ENCODE measurements around the gene TOPORS. TPM values are rescaled to one million over a fixed set of nuclear protein-coding genes. Genes with fewer than 3 reads are reported as not detected.

Gene TOPORS
- total and polyA plus RNA-seq, 8 donors: 3.2 to 45.9 (median 6.6) TPM

DNA sequence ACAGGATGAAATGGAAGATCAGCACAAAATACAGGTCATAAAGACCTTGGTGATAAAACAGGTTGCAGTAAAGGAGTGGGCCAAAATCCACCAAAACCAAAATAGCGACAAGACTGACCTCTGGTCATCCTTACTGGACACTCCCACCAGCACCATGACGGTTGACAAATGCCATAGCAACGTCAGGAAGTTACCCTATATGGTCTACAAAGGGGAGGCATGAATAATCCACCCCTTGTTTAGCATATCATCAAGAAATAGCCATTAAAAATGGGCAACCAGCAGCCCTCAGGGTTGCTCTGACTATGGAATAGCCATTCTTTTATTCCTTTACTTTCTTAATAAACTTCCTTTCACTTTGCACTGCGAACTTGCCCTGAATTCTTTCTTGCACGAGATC, 26.6 kb upstream of the TOPORS start:
- Histone ChIP-seq H3K36me3 (no peaks in the 10 kb centered on the region), H3K27ac (no peak overlapping the region), H3K4me1 (peaks cover 0 to 8% (median 3%) of the 10 kb centered on the region in 4 donors), H3K9me3 (no peaks in the 10 kb centered on the region), H3K27me3 (peaks cover 0 to 9% (median 0%) of the 10 kb centered on the region in 3 donors), H3K4me3 (peak overlapping the region in 1 of 4 donors; percentile 16)
- TF ChIP-seq POLR2A (IDR thresholded peaks at IDR 0.05): no peak
- TF ChIP-seq EP300 (IDR thresholded peaks at IDR 0.05): no peak
- TF ChIP-seq POLR2AphosphoS5 (IDR thresholded peaks at IDR 0.05): no peak
- intact Hi-C loops (cut with DNase I; ENCODE audit: low total_unique reads): no loop called here
- DNase-seq: no peak
- 56 to 62% (median 59%) methylated on average over 5 of the region's 5 CpGs for WGBS, 5 donors

DNA sequence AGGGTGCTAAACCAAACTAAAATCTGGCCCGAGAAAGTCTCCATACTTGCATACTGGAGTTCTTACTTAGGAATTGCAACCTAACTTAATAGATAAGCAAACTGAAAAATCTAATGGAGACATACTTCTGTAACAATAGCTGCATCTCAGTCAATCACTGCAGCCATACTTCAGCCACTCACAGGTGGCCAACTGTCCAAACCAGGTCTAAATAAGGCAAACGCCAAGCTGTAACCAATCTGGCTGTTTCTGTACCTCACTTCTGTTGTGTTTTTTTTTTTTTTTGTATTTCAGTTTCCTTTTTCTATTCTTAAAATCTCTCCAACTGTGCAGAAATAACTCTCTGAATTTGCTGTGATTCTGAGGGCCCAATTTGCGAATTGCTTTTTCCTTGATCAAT, 24.9 kb upstream of the TOPORS start:
- TF ChIP-seq EP300 (IDR thresholded peaks at IDR 0.05): no peak
- no peak for TF ChIP-seq POLR2A (IDR thresholded peaks at IDR 0.05)
- TF ChIP-seq, protein P1, sequence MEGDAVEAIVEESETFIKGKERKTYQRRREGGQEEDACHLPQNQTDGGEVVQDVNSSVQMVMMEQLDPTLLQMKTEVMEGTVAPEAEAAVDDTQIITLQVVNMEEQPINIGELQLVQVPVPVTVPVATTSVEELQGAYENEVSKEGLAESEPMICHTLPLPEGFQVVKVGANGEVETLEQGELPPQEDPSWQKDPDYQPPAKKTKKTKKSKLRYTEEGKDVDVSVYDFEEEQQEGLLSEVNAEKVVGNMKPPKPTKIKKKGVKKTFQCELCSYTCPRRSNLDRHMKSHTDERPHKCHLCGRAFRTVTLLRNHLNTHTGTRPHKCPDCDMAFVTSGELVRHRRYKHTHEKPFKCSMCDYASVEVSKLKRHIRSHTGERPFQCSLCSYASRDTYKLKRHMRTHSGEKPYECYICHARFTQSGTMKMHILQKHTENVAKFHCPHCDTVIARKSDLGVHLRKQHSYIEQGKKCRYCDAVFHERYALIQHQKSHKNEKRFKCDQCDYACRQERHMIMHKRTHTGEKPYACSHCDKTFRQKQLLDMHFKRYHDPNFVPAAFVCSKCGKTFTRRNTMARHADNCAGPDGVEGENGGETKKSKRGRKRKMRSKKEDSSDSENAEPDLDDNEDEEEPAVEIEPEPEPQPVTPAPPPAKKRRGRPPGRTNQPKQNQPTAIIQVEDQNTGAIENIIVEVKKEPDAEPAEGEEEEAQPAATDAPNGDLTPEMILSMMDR (IDR thresholded peaks at IDR 0.05): no peak
- TF ChIP-seq POLR2AphosphoS5 (IDR thresholded peaks at IDR 0.05): no peak
- no peak overlapping the region for H3K27ac ChIP-seq
- WGBS, 5 donors: 78 to 85% (median 80%) methylated on average over 3 of the region's 3 CpGs
- no peak overlapping the region for H3K4me3 ChIP-seq
- H3K9me3 ChIP-seq: no peaks in the 10 kb centered on the region
- peaks cover 0 to 9% (median 0%) of the 10 kb centered on the region in 3 donors for H3K27me3 ChIP-seq
- DNase-seq: no peak
- no peaks in the 10 kb centered on the region for H3K36me3 ChIP-seq
- intact Hi-C loops (cut with DNase I; ENCODE audit: low total_unique reads): no loop called here
- peaks cover 0 to 15% (median 7%) of the 10 kb centered on the region in 4 donors for H3K4me1 ChIP-seq

DNA sequence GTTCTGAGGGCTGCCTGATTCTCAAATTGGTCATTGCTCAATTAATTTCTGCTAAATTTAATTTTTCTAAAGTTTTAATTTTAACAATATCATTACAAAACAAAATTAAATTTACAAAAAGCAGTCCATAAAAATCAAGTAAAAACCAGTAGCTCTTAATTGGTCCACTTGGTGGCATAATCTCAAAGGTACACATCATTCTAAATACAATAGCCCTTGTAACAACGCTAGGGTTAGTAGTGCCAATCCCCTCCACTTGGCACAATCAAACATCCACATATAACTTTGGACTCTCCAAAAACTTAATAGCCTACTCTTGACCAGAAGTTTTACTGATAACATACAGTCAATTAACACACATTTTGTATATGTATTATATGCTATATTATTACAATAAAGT, 22.5 kb upstream of the TOPORS start:
- intact Hi-C loops (cut with DNase I; ENCODE audit: low total_unique reads): no loop called here
- H3K9me3 ChIP-seq: no peaks in the 10 kb centered on the region
- H3K27ac ChIP-seq: no peak overlapping the region
- H3K27me3 ChIP-seq: no peaks in the 10 kb centered on the region
- TF ChIP-seq EP300 (IDR thresholded peaks at IDR 0.05): no peak
- TF ChIP-seq POLR2A (IDR thresholded peaks at IDR 0.05): no peak
- TF ChIP-seq, protein P1 (IDR thresholded peaks at IDR 0.05): no peak
- TF ChIP-seq POLR2AphosphoS5 (IDR thresholded peaks at IDR 0.05): no peak
- WGBS, 5 donors: 23 to 43% (median 35%) methylated on average over 1 of the region's 1 CpG
- H3K36me3 ChIP-seq: peaks cover 0 to 7% (median 2%) of the 10 kb centered on the region in 4 donors
- H3K4me3 ChIP-seq: no peak overlapping the region
- no peak for DNase-seq
- peaks cover 0 to 36% (median 26%) of the 10 kb centered on the region in 4 donors for H3K4me1 ChIP-seq

- peak overlapping the region in 4 of 5 donors; percentile 91 to 96 (median 92) for H3K27ac ChIP-seq
- DNase-seq: no peak
- 84 to 90% (median 88%) methylated on average over 7 of the region's 7 CpGs for WGBS, 5 donors
- peaks cover 0 to 38% (median 22%) of the 10 kb centered on the region in 4 donors for H3K4me1 ChIP-seq
- H3K36me3 ChIP-seq: peaks cover 0 to 17% (median 9%) of the 10 kb centered on the region in 4 donors
- no peaks in the 10 kb centered on the region for H3K9me3 ChIP-seq
- no peaks in the 10 kb centered on the region for H3K27me3 ChIP-seq
- intact Hi-C loops (cut with DNase I; ENCODE audit: low total_unique reads): no loop called here
- peak overlapping the region in 2 of 4 donors; percentile 79 for H3K4me3 ChIP-seq
- no peak for TF ChIP-seq POLR2AphosphoS5 (IDR thresholded peaks at IDR 0.05)
- TF ChIP-seq, protein P1 (IDR thresholded peaks at IDR 0.05): no peak
- TF ChIP-seq POLR2A (IDR thresholded peaks at IDR 0.05): no peak
These were observed 21.4 kb upstream of the TOPORS start for GRCh38 chr9:32573821-32574220.

DNA sequence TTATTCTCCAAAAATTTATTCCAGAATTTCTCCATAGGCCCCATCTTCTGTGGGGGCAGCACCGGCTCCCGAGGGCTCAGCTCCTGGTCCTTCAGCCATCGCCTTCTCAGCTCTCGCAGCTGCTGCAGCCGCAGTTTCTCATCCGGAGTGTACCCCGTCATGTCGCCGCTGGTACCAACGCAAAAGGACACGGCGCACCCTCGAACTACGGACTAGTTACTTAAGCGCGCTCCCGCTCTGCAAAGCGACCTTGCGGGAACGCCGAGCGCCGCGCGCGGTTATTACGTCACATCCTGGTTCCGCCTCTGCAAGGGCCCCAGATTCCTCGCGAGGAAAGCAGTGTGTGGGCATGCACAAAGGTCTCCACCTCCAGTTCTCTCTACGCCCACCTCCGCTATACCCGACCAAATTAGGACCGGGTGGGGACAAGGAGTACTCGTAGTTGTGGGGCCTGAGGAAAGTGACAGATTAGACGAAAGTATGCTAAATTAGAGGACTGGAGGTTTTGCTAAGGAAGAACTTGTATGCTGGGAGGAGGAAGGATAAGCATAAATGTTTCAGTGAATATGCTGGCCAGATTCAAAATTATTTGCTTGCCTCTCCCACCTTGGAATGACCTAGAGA, 20.6 kb upstream of the TOPORS start, which contains the start of gene NDUFB6:
NDUFB6 (minus strand) TSS at position 260 of the 624 bp plus-strand sequence; CDS start at position 161, 99 bp downstream.
- intact Hi-C loops (cut with DNase I; ENCODE audit: low total_unique reads): no loop called here
- WGBS, 5 donors: 0% methylated on average over 36 of the region's 36 CpGs

More for the DNA sequence above, 20.6 kb upstream of the TOPORS start, which contains the start of gene NDUFB6:
- H3K4me3 ChIP-seq: peak within 1 kb of the TSS; percentile 73 to 98 (median 79)
- peak within 1 kb of the TSS; percentile 91 to 98 (median 93) for H3K27ac ChIP-seq
- H3K4me1 ChIP-seq: peaks cover 0 to 38% (median 22%) of the 10 kb centered on the region in 4 donors
- no peaks in the 10 kb centered on the region for H3K27me3 ChIP-seq
- peak; percentile 95 to 98 for DNase-seq
- H3K9me3 ChIP-seq: no peaks in the 10 kb centered on the region
- no peak for TF ChIP-seq EP300 (IDR thresholded peaks at IDR 0.05)
- TF ChIP-seq POLR2A (IDR thresholded peaks at IDR 0.05): peak in 1 of 4 donors; percentile 65
- peak; percentile 86 to 97 (median 94) for TF ChIP-seq POLR2AphosphoS5 (IDR thresholded peaks at IDR 0.05)
- TF ChIP-seq, protein P1 (IDR thresholded peaks at IDR 0.05): no peak
- peaks cover 0 to 21% (median 15%) of the 10 kb centered on the region in 4 donors for H3K36me3 ChIP-seq

All from stomach (tissue), 9 donors.